ENCODE measurements around the gene SEMA4F. TPM values are rescaled to one million over a fixed set of nuclear protein-coding genes. Genes with fewer than 3 reads are reported as not detected.

Gene SEMA4F
- polyA plus RNA-seq, 1 donor (not counting 4 experiments of a cell fraction or from before 2014, with no cell fraction given) = 8.0 TPM

GRCh38 chr2:74693213-74693612, 39.2 kb downstream of the SEMA4F start:
- no peak for FAIRE-seq
- no peaks in the 10 kb centered on the region for H3K79me2 ChIP-seq (ENCODE audit: control insufficient read depth, insufficient read depth, low read length)
- dilution Hi-C loops (cut with MboI; ENCODE audit: extremely low pct_ligation_motif_present, low sequenced_read_pairs) = no loop called here

GRCh38 chr2:74693668-74694067, 39.6 kb downstream of the SEMA4F start:
- TF ChIP-seq CTCF (optimal IDR thresholded peaks at IDR 0.05 in 1 of 3, IDR thresholded peaks at IDR 0.05 in 1 of 3, conservative IDR thresholded peaks at IDR 0.05 in 1 of 3; ENCODE audit: extremely low read depth in 1 of 3, insufficient read depth in 2 of 3, low read length in 3 of 3) (no peak), EZH2 (IDR thresholded peaks at IDR 0.05; ENCODE audit: low read length) (no peak)
- H3K9ac ChIP-seq (ENCODE audit: control insufficient read depth, extremely low read depth, insufficient read depth, low read length) = no peak overlapping the region
- no peak overlapping the region for H2AFZ ChIP-seq (ENCODE audit: control insufficient read depth, low read length)
- no peaks in the 10 kb centered on the region for H4K20me1 ChIP-seq (ENCODE audit: control insufficient read depth, extremely low read depth, insufficient read depth, low read length)
- no peaks in the 10 kb centered on the region for H3K27me3 ChIP-seq (ENCODE audit: control insufficient read depth, extremely low read depth, insufficient read depth, low read length)
- DNase-seq (ENCODE audit: low read depth, low spot score) = no peak
- H3K4me3 ChIP-seq (ENCODE audit: control insufficient read depth in 2 of 3, extremely low read depth in 1 of 3, insufficient read depth in 2 of 3, low read depth in 1 of 3, low read length in 3 of 3) = no peak overlapping the region
- dilution Hi-C loops (cut with MboI; ENCODE audit: extremely low pct_ligation_motif_present, low sequenced_read_pairs) = no loop called here
- no peak for FAIRE-seq
- H3K36me3 ChIP-seq (ENCODE audit: control insufficient read depth in 2 of 2, extremely low read depth in 1 of 2, insufficient read depth in 2 of 2, low read length in 2 of 2) = no peaks in the 10 kb centered on the region
- H3K27ac ChIP-seq (ENCODE audit: control insufficient read depth, insufficient read depth, low read length) = no peak overlapping the region
- H3K4me1 ChIP-seq (ENCODE audit: control insufficient read depth, extremely low read depth, insufficient read depth, low read length) = peaks cover 18% of the 10 kb centered on the region
- H3K4me2 ChIP-seq (ENCODE audit: control insufficient read depth, extremely low read depth, insufficient read depth, low read depth, low read length) = no peak overlapping the region
- no peaks in the 10 kb centered on the region for H3K9me3 ChIP-seq (ENCODE audit: control insufficient read depth, low read depth, low read length)
- no peaks in the 10 kb centered on the region for H3K9me1 ChIP-seq (ENCODE audit: control insufficient read depth, extremely low read depth, insufficient read depth, low read length)
- no peaks in the 10 kb centered on the region for H3K79me2 ChIP-seq (ENCODE audit: control insufficient read depth, insufficient read depth, low read length)

More at GRCh38 chr2:74693213-74693612, 39.2 kb downstream of the SEMA4F start:
- no peaks in the 10 kb centered on the region for H4K20me1 ChIP-seq (ENCODE audit: control insufficient read depth, extremely low read depth, insufficient read depth, low read length)
- no peak overlapping the region for H3K9ac ChIP-seq (ENCODE audit: control insufficient read depth, extremely low read depth, insufficient read depth, low read length)
- no peaks in the 10 kb centered on the region for H3K36me3 ChIP-seq (ENCODE audit: control insufficient read depth in 2 of 2, extremely low read depth in 1 of 2, insufficient read depth in 2 of 2, low read length in 2 of 2)
- TF ChIP-seq CTCF (optimal IDR thresholded peaks at IDR 0.05 in 1 of 3, IDR thresholded peaks at IDR 0.05 in 1 of 3, conservative IDR thresholded peaks at IDR 0.05 in 1 of 3; ENCODE audit: extremely low read depth in 1 of 3, insufficient read depth in 2 of 3, low read length in 3 of 3) (no peak), EZH2 (IDR thresholded peaks at IDR 0.05; ENCODE audit: low read length) (no peak)
- H3K27me3 ChIP-seq (ENCODE audit: control insufficient read depth, extremely low read depth, insufficient read depth, low read length) = no peaks in the 10 kb centered on the region
- no peak for DNase-seq (ENCODE audit: low read depth, low spot score)
- peaks cover 18% of the 10 kb centered on the region for H3K4me1 ChIP-seq (ENCODE audit: control insufficient read depth, extremely low read depth, insufficient read depth, low read length)
- no peaks in the 10 kb centered on the region for H3K9me3 ChIP-seq (ENCODE audit: control insufficient read depth, low read depth, low read length)
- no peaks in the 10 kb centered on the region for H3K9me1 ChIP-seq (ENCODE audit: control insufficient read depth, extremely low read depth, insufficient read depth, low read length)
- H3K4me3 ChIP-seq (ENCODE audit: control insufficient read depth in 2 of 3, extremely low read depth in 1 of 3, insufficient read depth in 2 of 3, low read depth in 1 of 3, low read length in 3 of 3) = no peak overlapping the region
- H3K4me2 ChIP-seq (ENCODE audit: control insufficient read depth, extremely low read depth, insufficient read depth, low read depth, low read length) = no peak overlapping the region
- no peak overlapping the region for H3K27ac ChIP-seq (ENCODE audit: control insufficient read depth, insufficient read depth, low read length)
- no peak overlapping the region for H2AFZ ChIP-seq (ENCODE audit: control insufficient read depth, low read length)

Data from keratinocyte (primary cell).